NCI-H1048 (cell line): ENCODE data around the gene IL10RB.
"Not testable (repeated sequence)": the region's sequence is repeated elsewhere in the genome, so short reads cannot be mapped to it uniquely, and the experiment has no call there.

Experiments
- DNase-seq: peaks from one replicate; lab custom pipeline; 2025; lab: John Stamatoyannopoulos, UW

The IL10RB gene

GRCh38 chr21:33302055-33302454 lies 35.9 kb downstream of the IL10RB start:
- DNase-seq = no peak

GRCh38 chr21:33302796-33303195 lies 36.6 kb downstream of the IL10RB start:
- DNase-seq = no peak

GRCh38 chr21:33305344-33305671 lies 39.1 kb downstream of the IL10RB start:
- DNase-seq = no peak

- DNase-seq = no peak
Measured at GRCh38 chr21:33305938-33306337, 39.8 kb downstream of the IL10RB start.

- DNase-seq = no peak
Measured at GRCh38 chr21:33308586-33309490, 42.7 kb downstream of the IL10RB start.

GRCh38 chr21:33309778-33310177 lies 43.6 kb downstream of the IL10RB start:
- no peak for DNase-seq

- DNase-seq = no peak
Measured at GRCh38 chr21:33312121-33312520, 46.0 kb downstream of the IL10RB start.

GRCh38 chr21:33313183-33313582 lies 47.0 kb downstream of the IL10RB start:
- no peak for DNase-seq

- no peak for DNase-seq
Measured at GRCh38 chr21:33313611-33314010, 47.4 kb downstream of the IL10RB start.

- no peak for DNase-seq
Measured at GRCh38 chr21:33314111-33314510, 47.9 kb downstream of the IL10RB start.

- DNase-seq = no peak
Measured at GRCh38 chr21:33315946-33316710, 50.0 kb downstream of the IL10RB start.

GRCh38 chr21:33317145-33317544 lies 51.0 kb downstream of the IL10RB start:
- no peak for DNase-seq

GRCh38 chr21:33317786-33318486 lies 51.8 kb downstream of the IL10RB start:
- DNase-seq = no peak

- DNase-seq = not testable (repeated sequence)
Measured at GRCh38 chr21:33321005-33321404, 54.8 kb downstream of the IL10RB start.

- not testable (repeated sequence) for DNase-seq
Measured at GRCh38 chr21:33323610-33324009, 57.4 kb downstream of the IL10RB start.

GRCh38 chr21:33324291-33325221 lies 58.4 kb downstream of the IL10RB start, which contains the start of gene IFNAR1:
Gene IFNAR1, plus strand, starts transcription at chr21:33324970. Its CDS starts 86 bp downstream, at chr21:33325056.
- DNase-seq = peak; percentile 95

- DNase-seq = no peak
Measured at GRCh38 chr21:33325222-33326067, 59.3 kb downstream of the IL10RB start.

GRCh38 chr21:33327326-33327725 lies 61.2 kb downstream of the IL10RB start:
- no peak for DNase-seq

- DNase-seq = no peak
Measured at GRCh38 chr21:33327792-33328433, 61.7 kb downstream of the IL10RB start.

- no peak for DNase-seq
Measured at GRCh38 chr21:33330726-33331125, 64.6 kb downstream of the IL10RB start.
